ENCODE results near the gene FBXO31. TPM values are rescaled to one million over a fixed set of nuclear protein-coding genes. Genes with fewer than 3 reads are reported as not detected.

Gene FBXO31
- total and polyA plus RNA-seq, 10 of the 15 experiments (the other 5 are each of a cell fraction or from before 2014, with no cell fraction given) = 0.19 to 33.1 (median 10.3) TPM

DNA sequence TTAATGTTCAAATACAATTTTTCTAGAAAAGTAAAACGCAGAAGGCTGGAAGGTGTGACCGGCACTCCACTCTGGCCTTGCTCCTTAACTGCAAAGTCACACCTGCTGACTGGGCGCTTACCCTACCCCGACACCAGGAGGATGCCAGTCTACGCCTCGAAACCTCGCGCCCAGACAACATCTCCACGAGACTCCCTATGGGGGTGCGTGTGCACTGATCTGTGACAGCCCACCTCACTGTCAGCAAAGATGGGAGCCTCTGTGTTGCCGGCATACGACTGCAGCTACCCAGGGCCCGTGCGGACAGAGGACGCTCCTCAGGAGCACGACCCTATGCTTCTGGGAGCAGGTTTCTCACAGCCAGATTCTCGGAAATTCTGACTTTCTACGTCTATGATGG lies 34.6 kb upstream of the FBXO31 start:
- peaks cover 0 to 2% of the 10 kb centered on the region in 2 experiments; a peak in 1 of 4 replicates for H3K27me3 ChIP-seq (replicated peaks in 1 of 2; ENCODE audit: control insufficient read depth in 2 of 2, insufficient read depth in 2 of 2, low read length in 1 of 2)
- no peak overlapping the region for H3K9ac ChIP-seq (ENCODE audit: control insufficient read depth, insufficient read depth, low read length)
- ChIA-PET POLR2A (no interaction called here), SMC1A (ENCODE audit: uncharacterized antibody, unreplicated experiment) (no interaction called here), CTCF (no interaction called here), RAD21 (ENCODE audit: unreplicated experiment) (no interaction called here)
- no peak for ATAC-seq
- no peaks in the 10 kb centered on the region for H3K79me2 ChIP-seq (ENCODE audit: control insufficient read depth, insufficient read depth, low read length)
- no peaks in the 10 kb centered on the region for H4K20me1 ChIP-seq (ENCODE audit: control insufficient read depth, insufficient read depth)
- no peak for DNase-seq (ENCODE audit: low read depth, low spot score)
- 74% methylated on average over 18 of the region's 18 CpGs for WGBS (ENCODE audit: insufficient coverage, insufficient replicate concordance, low lambda C conversion rate, missing lambda C conversion rate)
- H3K4me1 ChIP-seq (ENCODE audit: control insufficient read depth, insufficient read depth, low read length) = no peaks in the 10 kb centered on the region
- intact Hi-C loops (cut with micrococcal nuclease; ENCODE audit: unreplicated experiment) (loop anchor here (5.0 kb wide), 1 partner anchor 219 kb away; no protein-coding TSS in a partner anchor), in situ Hi-C loops (cut with MboI) (no loop called here)
- H3K36me3 ChIP-seq (ENCODE audit: control insufficient read depth in 2 of 2, insufficient read depth in 2 of 2, low read length in 1 of 2) = no peaks in the 10 kb centered on the region
- FAIRE-seq = no peak
- no peak overlapping the region for H2AFZ ChIP-seq (ENCODE audit: control insufficient read depth, low read depth, low read length)
- no peak overlapping the region for H3K4me3 ChIP-seq
- H3K9me3 ChIP-seq (replicated peaks; ENCODE audit: control insufficient read depth, insufficient read depth, low read length) = no peaks in the 10 kb centered on the region; the same call in 2 of the 3 replicates
- TF ChIP-seq, protein P1, sequence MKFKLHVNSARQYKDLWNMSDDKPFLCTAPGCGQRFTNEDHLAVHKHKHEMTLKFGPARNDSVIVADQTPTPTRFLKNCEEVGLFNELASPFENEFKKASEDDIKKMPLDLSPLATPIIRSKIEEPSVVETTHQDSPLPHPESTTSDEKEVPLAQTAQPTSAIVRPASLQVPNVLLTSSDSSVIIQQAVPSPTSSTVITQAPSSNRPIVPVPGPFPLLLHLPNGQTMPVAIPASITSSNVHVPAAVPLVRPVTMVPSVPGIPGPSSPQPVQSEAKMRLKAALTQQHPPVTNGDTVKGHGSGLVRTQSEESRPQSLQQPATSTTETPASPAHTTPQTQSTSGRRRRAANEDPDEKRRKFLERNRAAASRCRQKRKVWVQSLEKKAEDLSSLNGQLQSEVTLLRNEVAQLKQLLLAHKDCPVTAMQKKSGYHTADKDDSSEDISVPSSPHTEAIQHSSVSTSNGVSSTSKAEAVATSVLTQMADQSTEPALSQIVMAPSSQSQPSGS (IDR thresholded peaks at IDR 0.05; ENCODE audit: low read length) = no peak
- TF ChIP-seq, protein P2, sequence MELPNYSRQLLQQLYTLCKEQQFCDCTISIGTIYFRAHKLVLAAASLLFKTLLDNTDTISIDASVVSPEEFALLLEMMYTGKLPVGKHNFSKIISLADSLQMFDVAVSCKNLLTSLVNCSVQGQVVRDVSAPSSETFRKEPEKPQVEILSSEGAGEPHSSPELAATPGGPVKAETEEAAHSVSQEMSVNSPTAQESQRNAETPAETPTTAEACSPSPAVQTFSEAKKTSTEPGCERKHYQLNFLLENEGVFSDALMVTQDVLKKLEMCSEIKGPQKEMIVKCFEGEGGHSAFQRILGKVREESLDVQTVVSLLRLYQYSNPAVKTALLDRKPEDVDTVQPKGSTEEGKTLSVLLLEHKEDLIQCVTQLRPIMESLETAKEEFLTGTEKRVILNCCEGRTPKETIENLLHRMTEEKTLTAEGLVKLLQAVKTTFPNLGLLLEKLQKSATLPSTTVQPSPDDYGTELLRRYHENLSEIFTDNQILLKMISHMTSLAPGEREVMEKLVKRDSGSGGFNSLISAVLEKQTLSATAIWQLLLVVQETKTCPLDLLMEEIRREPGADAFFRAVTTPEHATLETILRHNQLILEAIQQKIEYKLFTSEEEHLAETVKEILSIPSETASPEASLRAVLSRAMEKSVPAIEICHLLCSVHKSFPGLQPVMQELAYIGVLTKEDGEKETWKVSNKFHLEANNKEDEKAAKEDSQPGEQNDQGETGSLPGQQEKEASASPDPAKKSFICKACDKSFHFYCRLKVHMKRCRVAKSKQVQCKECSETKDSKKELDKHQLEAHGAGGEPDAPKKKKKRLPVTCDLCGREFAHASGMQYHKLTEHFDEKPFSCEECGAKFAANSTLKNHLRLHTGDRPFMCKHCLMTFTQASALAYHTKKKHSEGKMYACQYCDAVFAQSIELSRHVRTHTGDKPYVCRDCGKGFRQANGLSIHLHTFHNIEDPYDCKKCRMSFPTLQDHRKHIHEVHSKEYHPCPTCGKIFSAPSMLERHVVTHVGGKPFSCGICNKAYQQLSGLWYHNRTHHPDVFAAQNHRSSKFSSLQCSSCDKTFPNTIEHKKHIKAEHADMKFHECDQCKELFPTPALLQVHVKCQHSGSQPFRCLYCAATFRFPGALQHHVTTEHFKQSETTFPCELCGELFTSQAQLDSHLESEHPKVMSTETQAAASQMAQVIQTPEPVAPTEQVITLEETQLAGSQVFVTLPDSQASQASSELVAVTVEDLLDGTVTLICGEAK (IDR thresholded peaks at IDR 0.05; ENCODE audit: borderline replicate concordance) = no peak
- TF ChIP-seq CREM (IDR thresholded peaks at IDR 0.05; ENCODE audit: low read depth) = no peak
- TF ChIP-seq RAD51 (IDR thresholded peaks at IDR 0.05) = no peak
- no peak for TF ChIP-seq SREBF2 (IDR thresholded peaks at IDR 0.05; ENCODE audit: low read length)
- no peak for TF ChIP-seq ZNF274 (IDR thresholded peaks at IDR 0.05; ENCODE audit: insufficient read depth, insufficient read length)
- no peak for TF ChIP-seq RFX5 (IDR thresholded peaks at IDR 0.05; ENCODE audit: low read depth, low read length)
- TF ChIP-seq, protein P3, sequence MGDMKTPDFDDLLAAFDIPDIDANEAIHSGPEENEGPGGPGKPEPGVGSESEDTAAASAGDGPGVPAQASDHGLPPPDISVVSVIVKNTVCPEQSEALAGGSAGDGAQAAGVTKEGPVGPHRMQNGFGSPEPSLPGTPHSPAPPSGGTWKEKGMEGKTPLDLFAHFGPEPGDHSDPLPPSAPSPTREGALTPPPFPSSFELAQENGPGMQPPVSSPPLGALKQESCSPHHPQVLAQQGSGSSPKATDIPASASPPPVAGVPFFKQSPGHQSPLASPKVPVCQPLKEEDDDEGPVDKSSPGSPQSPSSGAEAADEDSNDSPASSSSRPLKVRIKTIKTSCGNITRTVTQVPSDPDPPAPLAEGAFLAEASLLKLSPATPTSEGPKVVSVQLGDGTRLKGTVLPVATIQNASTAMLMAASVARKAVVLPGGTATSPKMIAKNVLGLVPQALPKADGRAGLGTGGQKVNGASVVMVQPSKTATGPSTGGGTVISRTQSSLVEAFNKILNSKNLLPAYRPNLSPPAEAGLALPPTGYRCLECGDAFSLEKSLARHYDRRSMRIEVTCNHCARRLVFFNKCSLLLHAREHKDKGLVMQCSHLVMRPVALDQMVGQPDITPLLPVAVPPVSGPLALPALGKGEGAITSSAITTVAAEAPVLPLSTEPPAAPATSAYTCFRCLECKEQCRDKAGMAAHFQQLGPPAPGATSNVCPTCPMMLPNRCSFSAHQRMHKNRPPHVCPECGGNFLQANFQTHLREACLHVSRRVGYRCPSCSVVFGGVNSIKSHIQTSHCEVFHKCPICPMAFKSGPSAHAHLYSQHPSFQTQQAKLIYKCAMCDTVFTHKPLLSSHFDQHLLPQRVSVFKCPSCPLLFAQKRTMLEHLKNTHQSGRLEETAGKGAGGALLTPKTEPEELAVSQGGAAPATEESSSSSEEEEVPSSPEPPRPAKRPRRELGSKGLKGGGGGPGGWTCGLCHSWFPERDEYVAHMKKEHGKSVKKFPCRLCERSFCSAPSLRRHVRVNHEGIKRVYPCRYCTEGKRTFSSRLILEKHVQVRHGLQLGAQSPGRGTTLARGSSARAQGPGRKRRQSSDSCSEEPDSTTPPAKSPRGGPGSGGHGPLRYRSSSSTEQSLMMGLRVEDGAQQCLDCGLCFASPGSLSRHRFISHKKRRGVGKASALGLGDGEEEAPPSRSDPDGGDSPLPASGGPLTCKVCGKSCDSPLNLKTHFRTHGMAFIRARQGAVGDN (IDR thresholded peaks at IDR 0.05) = no peak
- TF ChIP-seq, protein P4, sequence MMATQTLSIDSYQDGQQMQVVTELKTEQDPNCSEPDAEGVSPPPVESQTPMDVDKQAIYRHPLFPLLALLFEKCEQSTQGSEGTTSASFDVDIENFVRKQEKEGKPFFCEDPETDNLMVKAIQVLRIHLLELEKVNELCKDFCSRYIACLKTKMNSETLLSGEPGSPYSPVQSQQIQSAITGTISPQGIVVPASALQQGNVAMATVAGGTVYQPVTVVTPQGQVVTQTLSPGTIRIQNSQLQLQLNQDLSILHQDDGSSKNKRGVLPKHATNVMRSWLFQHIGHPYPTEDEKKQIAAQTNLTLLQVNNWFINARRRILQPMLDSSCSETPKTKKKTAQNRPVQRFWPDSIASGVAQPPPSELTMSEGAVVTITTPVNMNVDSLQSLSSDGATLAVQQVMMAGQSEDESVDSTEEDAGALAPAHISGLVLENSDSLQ (IDR thresholded peaks at IDR 0.05) = no peak
- no peak for TF ChIP-seq GATAD2B (conservative IDR thresholded peaks at IDR 0.05; ENCODE audit: low read depth)
- no peak overlapping the region for H3K4me2 ChIP-seq (ENCODE audit: control insufficient read depth, insufficient read depth)
- no peak overlapping the region for H3K27ac ChIP-seq (ENCODE audit: control insufficient read depth, insufficient read depth)
- no TSS peak for BruUV-seq (replicated peaks)
